ENCODE results near the gene SAMD11.
"Not testable (repeated sequence)": the region's sequence is repeated elsewhere in the genome, so short reads cannot be mapped to it uniquely, and the experiment has no call there.

Gene SAMD11

GRCh38 chr1:945688-946556, 22.2 kb downstream of the SAMD11 start:
- no peak for FAIRE-seq

GRCh38 chr1:946811-947210, 23.1 kb downstream of the SAMD11 start:
- not testable (repeated sequence) for FAIRE-seq

- no peak for FAIRE-seq
Observed at GRCh38 chr1:947958-948357, 24.2 kb downstream of the SAMD11 start.

GRCh38 chr1:950268-950667, 26.5 kb downstream of the SAMD11 start:
- no peak for FAIRE-seq

- no peak for FAIRE-seq
Observed at GRCh38 chr1:950881-951280, 27.2 kb downstream of the SAMD11 start.

GRCh38 chr1:951364-951763, 27.6 kb downstream of the SAMD11 start:
- no peak for FAIRE-seq

- no peak for FAIRE-seq
Observed at GRCh38 chr1:952201-952600, 28.5 kb downstream of the SAMD11 start.

- FAIRE-seq = no peak
Observed at GRCh38 chr1:952603-953002, 28.9 kb downstream of the SAMD11 start.

GRCh38 chr1:953524-954320, 30.0 kb downstream of the SAMD11 start:
- FAIRE-seq = no peak

- no peak for FAIRE-seq
Observed at GRCh38 chr1:954927-955326, 31.2 kb downstream of the SAMD11 start.

- no peak for FAIRE-seq
Observed at GRCh38 chr1:955474-955873, 31.8 kb downstream of the SAMD11 start.

GRCh38 chr1:956636-957035, 32.9 kb downstream of the SAMD11 start:
- no peak for FAIRE-seq

- no peak for FAIRE-seq
Observed at GRCh38 chr1:958823-959730, 35.4 kb downstream of the SAMD11 start, which contains the start of gene NOC2L. Gene NOC2L, minus strand, starts transcription at chr1:959256. Its CDS starts 16 bp downstream, at chr1:959240.

GRCh38 chr1:959731-960362, 36.1 kb downstream of the SAMD11 start:
- FAIRE-seq = no peak

- no peak for FAIRE-seq
Observed at GRCh38 chr1:960363-961131, 36.8 kb downstream of the SAMD11 start, which contains the start of gene KLHL17. Gene KLHL17, plus strand, starts transcription at chr1:960584. Its CDS starts 110 bp downstream, at chr1:960694.

- FAIRE-seq = no peak
Observed at GRCh38 chr1:961132-961669, 37.5 kb downstream of the SAMD11 start.

- FAIRE-seq = no peak
Observed at GRCh38 chr1:962381-963300, 38.9 kb downstream of the SAMD11 start.

- no peak for FAIRE-seq
Observed at GRCh38 chr1:963301-963651, 39.6 kb downstream of the SAMD11 start.

- no peak for FAIRE-seq
Observed at GRCh38 chr1:963746-964525, 40.2 kb downstream of the SAMD11 start.
